Thyroid gland (tissue), 4 donors: ENCODE results near the gene C17orf107. TPM values are rescaled to one million over a fixed set of nuclear protein-coding genes. Genes with fewer than 3 reads are reported as not detected.
"Not testable (repeated sequence)": the region's sequence is repeated elsewhere in the genome, so short reads cannot be mapped to it uniquely, and the experiment has no call there.

Experiments used
- DNase-seq, 2 donors: peaks; one replicate each; pipeline ENCODE4 v3.0.0-alpha.2; 2019
- H3K27ac ChIP-seq, 3 donors: fragments of 200-600 bp; sonication (generic); 1 replicate in 2 of 3; 2 replicates in 1 of 3; pipeline ENCODE4 v1.5.1; 2016 to 2019; ENCODE audit warnings: mild to moderate bottlenecking in 1 of 3, moderate library complexity in 1 of 3
- H3K27me3 ChIP-seq: fragments of 200-600 bp; sonication (generic); one replicate; pipeline ENCODE4 v1.5.1; 2019
- H3K36me3 ChIP-seq, 2 donors: fragments of 200-600 bp; sonication (generic); one replicate each; pipeline ENCODE4 v1.5.1; 2016 to 2019
- H3K4me1 ChIP-seq, 2 donors: fragments of 200-600 bp; sonication (generic); one replicate each; pipeline ENCODE4 v1.5.1; 2017 to 2019
- H3K4me3 ChIP-seq, 3 donors: fragments of 200-600 bp; sonication (generic); replicated peaks in 1 of 3; 1 replicate in 2 of 3; 2 replicates in 1 of 3; pipeline ENCODE4 v1.5.1; 2016; ENCODE audit warnings: mild to moderate bottlenecking in 1 of 3
- H3K9me3 ChIP-seq: fragments of 200-600 bp; sonication (generic); one replicate; pipeline ENCODE4 v1.5.1; 2017
- POLR2A ChIP-seq, 2 donors: fragments of 450-650 bp; IDR thresholded peaks; one replicate each; pipeline ENCODE4 v1.6.1; 2017; ENCODE audit warnings: antibody characterized with exemption in 2 of 2, mild to moderate bottlenecking in 2 of 2, moderate library complexity in 1 of 2
- WGBS, 2 donors: methylation state at CpG; one replicate each; pipeline ENCODE4 v1.1.5; 2017; 5-methylcytosine and 5-hydroxymethylcytosine counted together
- intact Hi-C: fragments of 100-400 bp; cut with DNase I; formaldehyde crosslinking; loops from one replicate; pipeline ENCODE4 v1.15.1; 2023
- total RNA-seq, 4 donors: library from RNA; depleted of rRNA; stranded (reverse); fragments of >200 nt; gene quantifications; one replicate each; pipeline ENCODE4 v1.2.3, GENCODE V29; 2016
- TF ChIP-seq, protein P1 (sequence below), 6 experiments: fragments of 200-600 bp in 3 of 6; fragments of 450-650 bp in 3 of 6; sonication (generic) in 3 of 6; IDR thresholded peaks; one replicate each; pipeline ENCODE4 v1.5.1; 2016 to 2019; ENCODE audit warnings: antibody characterized with exemption in 6 of 6, mild to moderate bottlenecking in 2 of 6, inconsistent platforms in 1 of 6, moderate library complexity in 1 of 6

C17orf107 gene
- total RNA-seq, 4 donors from 2014 or later, result 0.33 to 1.9 (median 1.3) TPM

DNA sequence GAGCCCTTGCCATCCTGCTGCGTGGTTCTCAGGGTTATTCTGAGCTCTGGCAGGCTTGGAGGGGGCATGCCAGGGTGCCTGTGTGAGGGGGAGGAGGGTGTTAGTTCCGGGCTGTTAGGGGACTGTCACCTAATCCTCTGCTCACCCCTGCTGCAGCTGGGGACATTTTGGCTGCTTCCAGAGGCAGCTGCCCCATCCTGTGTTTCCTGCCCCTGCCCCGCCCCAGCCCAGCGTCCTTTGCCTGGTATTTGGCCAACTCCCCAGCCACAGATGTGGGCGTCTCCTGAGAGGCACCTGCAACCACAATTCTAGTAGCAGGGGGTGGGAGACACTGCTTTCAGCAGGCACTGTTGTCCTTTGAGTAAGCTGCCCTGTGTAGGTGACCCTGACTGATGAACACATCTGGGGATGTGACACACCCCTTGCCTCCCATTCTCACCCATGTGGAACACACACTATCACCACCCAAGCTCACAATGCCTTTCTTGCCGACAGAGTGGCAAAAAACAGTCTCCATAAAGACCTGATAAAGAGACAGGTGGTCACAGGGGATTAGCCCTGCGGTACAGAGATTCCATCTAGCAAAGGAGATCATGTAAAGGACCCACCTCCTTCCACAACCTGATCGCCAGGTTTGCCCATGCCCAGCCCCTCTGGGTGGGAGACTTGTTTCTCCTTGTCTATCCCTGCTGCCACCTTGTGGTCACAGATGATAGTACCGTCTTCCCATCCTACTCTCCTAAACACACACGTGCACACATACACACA lies 3.9 kb downstream of the C17orf107 start, which contains the start of gene CHRNE:
CHRNE (minus strand) TSS at position 48 of the 768 bp plus-strand sequence; CDS start at position 13, 35 bp downstream.
- Histone ChIP-seq H3K36me3 (no peaks in the 10 kb centered on the region), H3K9me3 (no peaks in the 10 kb centered on the region), H3K27ac (peak within 1 kb of the TSS in 2 of 3 donors; percentile 14 to 56), H3K4me3 (no peak within 1 kb of the TSS), H3K4me1 (peaks cover 12 to 30% of the 10 kb centered on the region in 2 donors), H3K27me3 (peaks cover 8% of the 10 kb centered on the region)
- peak; percentile 85 to 87 for DNase-seq
- 11 to 13% methylated on average over 6 to 9 of the region's 10 CpGs for WGBS, 2 donors
- no peak for TF ChIP-seq POLR2A (IDR thresholded peaks at IDR 0.05)
- TF ChIP-seq, protein P1, sequence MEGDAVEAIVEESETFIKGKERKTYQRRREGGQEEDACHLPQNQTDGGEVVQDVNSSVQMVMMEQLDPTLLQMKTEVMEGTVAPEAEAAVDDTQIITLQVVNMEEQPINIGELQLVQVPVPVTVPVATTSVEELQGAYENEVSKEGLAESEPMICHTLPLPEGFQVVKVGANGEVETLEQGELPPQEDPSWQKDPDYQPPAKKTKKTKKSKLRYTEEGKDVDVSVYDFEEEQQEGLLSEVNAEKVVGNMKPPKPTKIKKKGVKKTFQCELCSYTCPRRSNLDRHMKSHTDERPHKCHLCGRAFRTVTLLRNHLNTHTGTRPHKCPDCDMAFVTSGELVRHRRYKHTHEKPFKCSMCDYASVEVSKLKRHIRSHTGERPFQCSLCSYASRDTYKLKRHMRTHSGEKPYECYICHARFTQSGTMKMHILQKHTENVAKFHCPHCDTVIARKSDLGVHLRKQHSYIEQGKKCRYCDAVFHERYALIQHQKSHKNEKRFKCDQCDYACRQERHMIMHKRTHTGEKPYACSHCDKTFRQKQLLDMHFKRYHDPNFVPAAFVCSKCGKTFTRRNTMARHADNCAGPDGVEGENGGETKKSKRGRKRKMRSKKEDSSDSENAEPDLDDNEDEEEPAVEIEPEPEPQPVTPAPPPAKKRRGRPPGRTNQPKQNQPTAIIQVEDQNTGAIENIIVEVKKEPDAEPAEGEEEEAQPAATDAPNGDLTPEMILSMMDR (IDR thresholded peaks at IDR 0.05), result peak; percentile 57 to 85 (median 68)
- intact Hi-C loops, result no loop called here

DNA sequence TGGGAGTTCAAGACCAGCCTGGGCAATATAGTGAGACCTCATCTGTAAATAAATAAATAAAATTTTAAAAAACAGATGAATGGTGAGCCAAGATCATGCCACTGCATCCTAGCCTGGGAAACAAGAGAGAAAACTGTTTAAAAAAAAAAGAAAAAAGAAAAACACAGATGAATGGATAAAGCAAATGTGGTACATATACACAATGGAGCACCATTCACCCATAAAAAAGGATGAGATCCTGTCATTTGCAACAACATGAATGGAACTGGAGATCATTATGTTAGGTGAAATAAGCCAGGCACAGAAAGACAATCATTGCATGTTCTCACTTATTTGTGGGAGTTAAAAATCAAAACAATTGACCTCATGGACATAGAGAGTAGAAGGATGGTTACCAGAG lies 7.3 kb downstream of the C17orf107 start:
- not testable (repeated sequence) for H3K36me3 ChIP-seq, H3K27me3 ChIP-seq, H3K27ac ChIP-seq, H3K4me3 ChIP-seq, H3K9me3 ChIP-seq, DNase-seq
- intact Hi-C loops, result loop anchor here (5.0 kb wide), 1 partner anchor 156 kb away; no protein-coding TSS in a partner anchor
- peaks cover 10 to 17% of the 10 kb centered on the region in 2 donors for H3K4me1 ChIP-seq

GRCh38 chr17:4908301-4908700 lies 9.0 kb downstream of the C17orf107 start:
- H3K4me1 ChIP-seq, result peaks cover 8 to 11% of the 10 kb centered on the region in 2 donors
- no peak overlapping the region for H3K4me3 ChIP-seq
- WGBS, 2 donors, result 67 to 87% methylated on average over 2 to 6 of the region's 10 CpGs
- H3K36me3 ChIP-seq, result no peaks in the 10 kb centered on the region
- H3K27ac ChIP-seq, result no peak overlapping the region
- intact Hi-C loops, result loop anchor here (5.0 kb wide), 1 partner anchor 154 kb away; no protein-coding TSS in a partner anchor
- H3K9me3 ChIP-seq, result no peaks in the 10 kb centered on the region
- no peaks in the 10 kb centered on the region for H3K27me3 ChIP-seq
- DNase-seq, result no peak
- TF ChIP-seq, protein P1 (IDR thresholded peaks at IDR 0.05), result no peak
- TF ChIP-seq POLR2A (IDR thresholded peaks at IDR 0.05), result no peak

DNA sequence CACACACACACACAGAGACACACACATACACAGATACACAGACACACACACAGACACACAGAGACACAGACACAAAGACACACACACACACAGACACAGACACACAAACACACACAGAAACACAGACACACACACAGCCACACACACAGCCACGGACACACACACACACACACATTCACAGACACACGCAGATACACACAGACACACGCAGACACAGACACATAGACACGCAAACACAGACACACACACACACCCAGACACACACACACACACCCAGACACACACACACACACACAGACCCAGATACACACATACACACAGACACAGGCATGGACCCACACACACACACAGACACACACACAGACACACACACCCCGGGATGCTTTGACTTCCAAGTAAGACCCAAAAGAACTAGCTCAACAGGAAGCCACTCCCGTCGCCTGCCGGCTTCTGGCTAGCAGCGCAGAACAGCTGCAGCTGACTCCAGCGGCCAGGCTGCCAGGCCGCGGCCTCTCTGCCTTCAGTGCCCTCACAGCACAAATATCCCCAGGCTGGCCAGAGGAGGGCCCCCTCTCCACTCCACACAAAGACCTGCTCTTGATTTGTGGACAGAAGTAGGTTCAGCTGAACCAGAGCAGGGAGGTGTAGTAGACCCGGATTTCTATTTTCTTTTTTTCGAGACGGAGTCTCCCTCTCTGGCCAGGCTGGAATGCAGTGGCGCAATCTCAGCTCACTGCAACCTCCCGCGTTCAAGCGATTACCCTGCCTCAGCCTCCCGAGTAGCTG lies 9.6 kb downstream of the C17orf107 start:
- no peaks in the 10 kb centered on the region for H3K27me3 ChIP-seq
- TF ChIP-seq, protein P1 (IDR thresholded peaks at IDR 0.05), result peak; percentile 59 to 93 (median 88)
- no peak for TF ChIP-seq POLR2A (IDR thresholded peaks at IDR 0.05)
- intact Hi-C loops, result loop anchor here (5.0 kb wide), 1 partner anchor 153 kb away; no protein-coding TSS in a partner anchor
- 28 to 34% methylated on average over 14 to 19 of the region's 20 CpGs for WGBS, 2 donors
- no peaks in the 10 kb centered on the region for H3K36me3 ChIP-seq
- H3K4me1 ChIP-seq, result peaks cover 3 to 10% of the 10 kb centered on the region in 2 donors
- H3K9me3 ChIP-seq, result no peaks in the 10 kb centered on the region
- no peak overlapping the region for H3K4me3 ChIP-seq
- peak; percentile 84 to 92 for DNase-seq
- H3K27ac ChIP-seq, result peak overlapping the region in 2 of 3 donors; percentile 22 to 67

- Histone ChIP-seq H3K9me3 (no peaks in the 10 kb centered on the region), H3K4me1 (peaks cover 3 to 7% of the 10 kb centered on the region in 2 donors), H3K27ac (no peak overlapping the region), H3K4me3 (no peak overlapping the region), H3K27me3 (no peaks in the 10 kb centered on the region), H3K36me3 (no peaks in the 10 kb centered on the region)
- intact Hi-C loops, result no loop called here
- 79 to 87% methylated on average over 1 of the region's 1 CpG for WGBS, 2 donors
- TF ChIP-seq, protein P1 (IDR thresholded peaks at IDR 0.05), result no peak
- TF ChIP-seq POLR2A (IDR thresholded peaks at IDR 0.05), result no peak
- DNase-seq, result no peak
Measured at GRCh38 chr17:4913994-4914393, 14.7 kb downstream of the C17orf107 start.

- DNase-seq, H3K27me3 ChIP-seq, H3K4me1 ChIP-seq, intact Hi-C loops, H3K9me3 ChIP-seq, H3K36me3 ChIP-seq, H3K4me3 ChIP-seq, H3K27ac ChIP-seq: not testable (repeated sequence)
- 85 to 92% methylated on average over 4 of the region's 4 CpGs for WGBS, 2 donors
Measured at GRCh38 chr17:4914551-4914950, 15.2 kb downstream of the C17orf107 start.
